BE2C (cell line): Measurements from ENCODE around the gene IGFLR1.
A peak's percentile ranks its signal among the peaks of the same experiment; 100 is the strongest.

Experiments
- DNase-seq: peaks from one replicate; pipeline ENCODE4 v3.0.0-alpha.2; 2020
- H3K27me3 ChIP-seq: fragments of 250-450 bp; sonication (Bioruptor Pico); 2 replicates; pipeline ENCODE4 v1.5.1; 2020; ENCODE audit warnings: mild to moderate bottlenecking
- H3K36me3 ChIP-seq: fragments of 250-450 bp; sonication (Bioruptor Pico); 2 replicates; pipeline ENCODE4 v1.5.1; 2020; ENCODE audit warnings: mild to moderate bottlenecking
- H3K4me1 ChIP-seq: fragments of 250-450 bp; sonication (Bioruptor Pico); 2 replicates; pipeline ENCODE4 v1.5.1; 2020
- H3K4me3 ChIP-seq: 2 replicates; pipeline ENCODE4 v1.5.1; 2011; ENCODE audit warnings: low read depth, low read length
- H3K9me3 ChIP-seq: fragments of 250-450 bp; sonication (Bioruptor Pico); 2 replicates; pipeline ENCODE4 v1.5.1; 2020
- TF ChIP-seq, protein P1 (sequence below): IDR thresholded peaks from 2 replicates; pipeline ENCODE4 v1.5.1; 2012; ENCODE audit warnings: mild to moderate bottlenecking, low read depth, low read length

IGFLR1 gene

DNA sequence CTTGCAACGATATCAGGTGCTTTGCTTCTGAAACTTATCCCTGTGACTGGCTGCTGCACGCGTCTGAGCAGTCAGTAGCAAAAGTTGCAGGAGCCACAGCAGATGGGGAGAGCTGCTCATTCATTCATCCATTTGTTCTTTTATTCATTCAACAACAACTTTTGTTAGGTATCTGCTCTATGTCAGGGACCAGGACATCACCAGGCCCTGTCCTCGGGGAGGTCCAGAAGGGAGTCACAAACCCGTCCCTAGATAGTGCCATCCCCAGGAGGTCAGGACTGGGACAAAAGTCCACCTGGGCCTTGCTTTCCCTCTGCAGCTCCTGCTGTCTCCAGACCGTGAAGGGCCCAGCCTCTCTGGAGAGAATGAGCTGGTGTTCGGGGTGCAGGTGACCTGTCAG is 35.7 kb upstream of the IGFLR1 start:
- H3K9me3 ChIP-seq = no peaks in the 10 kb centered on the region
- peaks cover 6% of the 10 kb centered on the region for H3K4me1 ChIP-seq
- H3K27me3 ChIP-seq = no peaks in the 10 kb centered on the region
- H3K36me3 ChIP-seq = peaks cover 5% of the 10 kb centered on the region; the same call in 1 of the 2 replicates
- TF ChIP-seq, protein P1, sequence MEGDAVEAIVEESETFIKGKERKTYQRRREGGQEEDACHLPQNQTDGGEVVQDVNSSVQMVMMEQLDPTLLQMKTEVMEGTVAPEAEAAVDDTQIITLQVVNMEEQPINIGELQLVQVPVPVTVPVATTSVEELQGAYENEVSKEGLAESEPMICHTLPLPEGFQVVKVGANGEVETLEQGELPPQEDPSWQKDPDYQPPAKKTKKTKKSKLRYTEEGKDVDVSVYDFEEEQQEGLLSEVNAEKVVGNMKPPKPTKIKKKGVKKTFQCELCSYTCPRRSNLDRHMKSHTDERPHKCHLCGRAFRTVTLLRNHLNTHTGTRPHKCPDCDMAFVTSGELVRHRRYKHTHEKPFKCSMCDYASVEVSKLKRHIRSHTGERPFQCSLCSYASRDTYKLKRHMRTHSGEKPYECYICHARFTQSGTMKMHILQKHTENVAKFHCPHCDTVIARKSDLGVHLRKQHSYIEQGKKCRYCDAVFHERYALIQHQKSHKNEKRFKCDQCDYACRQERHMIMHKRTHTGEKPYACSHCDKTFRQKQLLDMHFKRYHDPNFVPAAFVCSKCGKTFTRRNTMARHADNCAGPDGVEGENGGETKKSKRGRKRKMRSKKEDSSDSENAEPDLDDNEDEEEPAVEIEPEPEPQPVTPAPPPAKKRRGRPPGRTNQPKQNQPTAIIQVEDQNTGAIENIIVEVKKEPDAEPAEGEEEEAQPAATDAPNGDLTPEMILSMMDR = no peak
- DNase-seq = no peak
- H3K4me3 ChIP-seq = no peak overlapping the region

DNA sequence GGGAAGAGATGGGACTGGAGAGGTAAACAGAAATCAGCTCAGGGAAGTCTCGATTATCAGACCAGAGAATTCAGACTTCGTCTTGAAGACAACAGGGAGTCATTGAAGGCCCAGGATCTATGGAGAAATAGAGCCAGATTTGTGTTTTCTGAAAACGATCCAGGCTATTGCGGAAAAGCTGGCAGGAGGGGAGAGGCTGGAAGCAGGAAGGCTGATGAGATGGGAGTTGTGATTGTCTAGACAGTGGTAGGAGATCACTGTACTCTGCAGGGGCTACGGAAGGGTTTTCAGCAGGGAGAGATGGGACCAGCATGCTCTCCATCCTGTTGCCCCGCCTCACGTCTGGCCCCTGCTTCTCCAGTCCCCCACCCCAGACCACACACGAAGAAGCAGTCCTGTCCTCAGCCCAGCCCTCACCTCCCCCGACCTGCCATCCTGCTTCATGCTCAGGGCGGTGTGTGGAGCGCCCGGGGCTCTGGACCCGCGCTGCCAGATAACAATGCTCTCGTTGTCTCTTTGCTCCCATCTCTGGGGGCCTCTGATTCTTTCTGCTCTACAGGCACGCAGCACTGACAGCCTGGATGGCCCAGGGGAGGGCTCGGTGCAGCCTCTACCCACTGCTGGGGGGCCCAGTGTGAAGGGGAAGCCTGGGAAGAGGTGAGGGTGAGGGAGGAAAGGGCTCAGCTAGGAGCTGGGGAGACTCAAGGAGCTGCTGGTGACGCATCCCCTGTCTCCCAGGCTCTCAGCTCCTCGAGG is 35.0 kb upstream of the IGFLR1 start:
- no peak overlapping the region for H3K4me3 ChIP-seq
- TF ChIP-seq, protein P1 = no peak
- H3K27me3 ChIP-seq = no peaks in the 10 kb centered on the region
- no peaks in the 10 kb centered on the region for H3K9me3 ChIP-seq
- H3K36me3 ChIP-seq = peaks cover 2% of the 10 kb centered on the region; the same call in 1 of the 2 replicates
- no peak for DNase-seq
- H3K4me1 ChIP-seq = peaks cover 6% of the 10 kb centered on the region

DNA sequence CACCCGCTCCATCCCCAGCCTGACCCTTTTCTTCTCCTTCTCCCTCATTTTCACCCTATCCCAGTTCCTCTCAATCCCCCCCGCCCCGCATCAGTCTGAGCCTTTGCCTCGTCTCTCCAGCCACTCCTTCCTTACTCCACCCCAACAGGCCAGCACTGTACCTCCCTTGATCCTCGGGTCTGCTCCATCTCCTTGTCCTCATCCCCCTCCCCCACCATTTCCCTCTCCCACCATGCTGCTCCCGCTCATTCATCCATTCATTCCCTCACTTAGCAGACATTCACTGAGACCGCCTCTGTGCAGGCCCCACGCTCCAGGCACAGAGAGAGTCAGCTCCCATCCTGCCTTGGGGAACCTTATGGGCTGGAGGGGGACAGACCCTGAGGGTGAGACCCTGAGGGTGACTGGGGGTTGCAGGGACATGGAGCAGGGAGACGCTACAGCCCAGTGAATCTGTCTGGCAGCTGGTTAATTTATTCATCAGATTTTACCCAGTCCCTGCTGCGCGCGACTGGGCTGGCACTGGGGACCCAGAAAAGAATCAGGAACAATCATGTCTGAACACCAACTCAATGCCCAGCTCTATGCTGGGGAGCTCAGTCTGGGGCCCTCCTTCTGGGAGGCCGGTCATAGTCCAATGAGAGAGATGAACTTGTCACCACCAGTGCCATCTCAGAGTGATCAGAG is 34.0 kb upstream of the IGFLR1 start:
- Histone ChIP-seq H3K4me1 (peaks cover 6% of the 10 kb centered on the region), H3K36me3 (no peaks in the 10 kb centered on the region), H3K9me3 (no peaks in the 10 kb centered on the region), H3K27me3 (no peaks in the 10 kb centered on the region), H3K4me3 (peak overlapping the region; percentile 68)
- peak; percentile 39 for DNase-seq
- TF ChIP-seq, protein P1 = no peak

DNA sequence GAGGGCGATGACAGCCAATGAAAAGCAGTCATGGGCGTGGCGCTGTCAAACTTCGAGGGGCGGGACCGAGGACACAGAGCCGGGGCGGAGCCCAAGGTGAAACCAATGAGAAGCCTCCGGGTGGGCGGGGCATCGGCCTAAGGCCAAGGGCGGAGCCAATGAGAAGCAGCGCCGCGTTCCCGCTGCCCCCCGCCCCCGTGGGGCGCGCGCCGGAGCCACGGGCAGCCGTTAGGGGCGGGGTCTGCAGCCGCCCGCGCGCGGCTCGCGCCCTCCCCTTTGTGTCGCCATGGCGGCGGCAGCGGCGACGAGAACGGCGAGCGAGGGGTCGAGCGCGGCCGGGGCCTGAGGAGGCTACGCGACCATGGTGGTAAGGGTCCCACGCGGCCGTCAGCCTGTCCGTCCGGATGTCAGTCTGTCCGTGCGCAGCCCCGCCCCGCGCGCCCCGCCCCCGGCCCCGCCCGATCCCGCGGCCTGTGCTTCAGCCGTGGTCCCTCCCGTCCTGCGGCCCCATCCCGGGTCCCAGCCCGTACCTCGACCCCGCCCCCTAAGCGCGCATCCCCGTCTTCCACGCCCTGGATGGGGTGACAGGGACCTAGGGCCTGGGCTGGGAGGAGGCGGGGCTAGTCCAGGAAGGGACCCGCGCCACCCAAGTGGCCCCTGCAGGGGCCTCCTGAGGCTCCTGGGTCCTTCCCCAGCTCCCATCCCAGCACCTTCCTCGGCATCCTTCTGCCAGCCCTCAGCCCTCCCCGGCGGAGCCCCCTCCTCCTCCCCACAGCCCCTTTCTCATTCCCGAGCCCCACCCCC is 33.2 kb upstream of the IGFLR1 start, which contains the start of gene ARHGAP33:
TSS of gene ARHGAP33 (plus strand) at position 267 of the 804 bp plus-strand sequence. CDS start at position 362, 95 bp downstream.
- peak within 1 kb of the TSS; percentile 68 for H3K4me3 ChIP-seq
- peaks cover 6% of the 10 kb centered on the region for H3K4me1 ChIP-seq
- no peaks in the 10 kb centered on the region for H3K9me3 ChIP-seq
- DNase-seq = peak; percentile 100
- no peaks in the 10 kb centered on the region for H3K27me3 ChIP-seq
- H3K36me3 ChIP-seq = no peaks in the 10 kb centered on the region
- TF ChIP-seq, protein P1 = no peak

DNA sequence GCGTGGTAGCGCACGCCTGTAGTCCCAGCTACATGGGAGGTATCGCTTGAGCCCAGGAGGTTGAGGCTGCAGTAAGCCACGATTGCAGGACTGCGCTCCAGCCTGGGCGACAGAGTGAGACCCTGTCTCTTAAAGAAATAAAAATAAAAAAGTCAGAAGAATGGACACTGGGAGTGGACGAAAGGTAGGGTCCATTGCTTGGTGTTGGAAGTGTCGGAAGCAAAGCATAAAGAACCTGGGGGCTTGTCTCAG is 32.7 kb upstream of the IGFLR1 start:
- Histone ChIP-seq H3K27me3 (no peaks in the 10 kb centered on the region), H3K4me3 (peak overlapping the region; percentile 48), H3K9me3 (no peaks in the 10 kb centered on the region), H3K4me1 (peaks cover 6% of the 10 kb centered on the region), H3K36me3 (no peaks in the 10 kb centered on the region)
- TF ChIP-seq, protein P1 = no peak
- no peak for DNase-seq
